Measurements from ENCODE around the gene TPPP. TPM values are rescaled to one million over a fixed set of nuclear protein-coding genes. Genes with fewer than 3 reads are reported as not detected.

TPPP gene
- total and polyA plus RNA-seq, 2 donors (not counting 1 experiment from before 2014, with no cell fraction given), result 0.06 TPM; not detected in 1

DNA sequence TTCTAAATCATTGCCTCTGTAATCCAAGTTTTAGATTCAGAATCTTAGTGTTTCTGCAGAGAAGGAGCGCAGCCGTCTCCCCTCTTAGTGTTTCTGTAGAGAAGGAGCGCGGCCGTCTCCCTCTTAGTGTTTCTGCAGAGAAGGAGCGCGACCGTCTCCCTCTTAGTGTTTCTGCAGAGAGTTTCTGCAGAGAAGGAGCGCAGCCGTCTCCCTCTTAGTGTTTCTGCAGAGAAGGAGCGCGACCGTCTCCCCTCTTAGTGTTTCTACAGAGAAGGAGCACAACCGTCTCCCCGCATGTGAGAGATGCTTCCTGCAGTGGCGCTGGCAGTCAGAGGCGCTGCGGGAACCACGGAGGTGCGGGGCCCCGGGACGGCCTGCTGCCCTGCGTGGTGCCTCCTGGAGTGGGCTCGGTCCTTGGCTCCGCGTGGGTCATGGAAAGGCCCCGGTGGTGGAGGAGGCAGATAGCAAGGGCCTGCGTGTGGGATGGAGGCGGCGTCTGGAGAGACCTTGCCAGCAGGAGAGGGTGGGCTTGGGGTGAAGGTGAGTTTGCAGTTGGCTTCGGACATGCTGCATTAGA, 70.1 kb downstream of the TPPP start:
- Mint-ChIP-seq H3K27me3 (no peaks in the 10 kb centered on the region), H3K4me1 (no peaks in the 10 kb centered on the region), H3K9me3 (ENCODE audit: insufficient read depth) (no peaks in the 10 kb centered on the region), H3K27ac (no peak overlapping the region), H3K4me3 (no peak overlapping the region)
- ChIA-PET POLR2A (no interaction called here), CTCF (no interaction called here)
- Histone ChIP-seq H3K36me3 (replicated peaks in 1 of 2; ENCODE audit: control extremely low read depth in 1 of 2, control insufficient read depth in 1 of 2, extremely low read depth in 1 of 2, insufficient read depth in 2 of 2, low read length in 1 of 2) (peaks cover 4 to 31% of the 10 kb centered on the region in 2 experiments), H4K20me1 (ENCODE audit: control insufficient read depth, insufficient read depth, low read length, poor library complexity, severe bottlenecking) (no peaks in the 10 kb centered on the region), H2AFZ (ENCODE audit: insufficient read depth, low read depth, low read length, poor library complexity, severe bottlenecking) (no peak overlapping the region), H3K27ac (ENCODE audit: low read length in 2 of 2) (no peak overlapping the region), H3K9me3 (ENCODE audit: control extremely low read depth in 1 of 3, control insufficient read depth in 2 of 3, insufficient read depth in 1 of 3, low read length in 2 of 3) (no peaks in the 10 kb centered on the region), H3K4me1 (ENCODE audit: control insufficient read depth in 2 of 2, insufficient read depth in 2 of 2, low read length in 2 of 2) (no peaks in the 10 kb centered on the region), H3K4me2 (replicated peaks; ENCODE audit: low read depth, low read length, poor library complexity, severe bottlenecking) (no peak overlapping the region), H3K27me3 (replicated peaks in 1 of 4; ENCODE audit: control extremely low read depth in 1 of 4, control insufficient read depth in 3 of 4, insufficient read depth in 4 of 4, low read length in 3 of 4) (no peaks in the 10 kb centered on the region), H3K4me3 (ENCODE audit: control extremely low read depth in 1 of 5, extremely low read depth in 1 of 5, insufficient read depth in 1 of 5, low read depth in 2 of 5, low read length in 4 of 5) (no peak overlapping the region), H3K79me2 (ENCODE audit: control insufficient read depth, insufficient read depth, low read length) (no peaks in the 10 kb centered on the region), H3K9ac (ENCODE audit: low read length) (no peak overlapping the region)
- TF ChIP-seq EZH2 (IDR thresholded peaks at IDR 0.05; ENCODE audit: borderline replicate concordance, insufficient read depth, low read depth, low read length, poor library complexity, severe bottlenecking), result no peak
- TF ChIP-seq, protein P1, sequence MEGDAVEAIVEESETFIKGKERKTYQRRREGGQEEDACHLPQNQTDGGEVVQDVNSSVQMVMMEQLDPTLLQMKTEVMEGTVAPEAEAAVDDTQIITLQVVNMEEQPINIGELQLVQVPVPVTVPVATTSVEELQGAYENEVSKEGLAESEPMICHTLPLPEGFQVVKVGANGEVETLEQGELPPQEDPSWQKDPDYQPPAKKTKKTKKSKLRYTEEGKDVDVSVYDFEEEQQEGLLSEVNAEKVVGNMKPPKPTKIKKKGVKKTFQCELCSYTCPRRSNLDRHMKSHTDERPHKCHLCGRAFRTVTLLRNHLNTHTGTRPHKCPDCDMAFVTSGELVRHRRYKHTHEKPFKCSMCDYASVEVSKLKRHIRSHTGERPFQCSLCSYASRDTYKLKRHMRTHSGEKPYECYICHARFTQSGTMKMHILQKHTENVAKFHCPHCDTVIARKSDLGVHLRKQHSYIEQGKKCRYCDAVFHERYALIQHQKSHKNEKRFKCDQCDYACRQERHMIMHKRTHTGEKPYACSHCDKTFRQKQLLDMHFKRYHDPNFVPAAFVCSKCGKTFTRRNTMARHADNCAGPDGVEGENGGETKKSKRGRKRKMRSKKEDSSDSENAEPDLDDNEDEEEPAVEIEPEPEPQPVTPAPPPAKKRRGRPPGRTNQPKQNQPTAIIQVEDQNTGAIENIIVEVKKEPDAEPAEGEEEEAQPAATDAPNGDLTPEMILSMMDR (IDR thresholded peaks at IDR 0.05), result no peak
- ATAC-seq (ENCODE audit: low read depth) (no peak), DNase-seq (no peak)
- WGBS (ENCODE audit: insufficient coverage), result 97% methylated on average over 30 of the region's 31 CpGs
- intact Hi-C loops (cut with micrococcal nuclease), result no loop called here

DNA sequence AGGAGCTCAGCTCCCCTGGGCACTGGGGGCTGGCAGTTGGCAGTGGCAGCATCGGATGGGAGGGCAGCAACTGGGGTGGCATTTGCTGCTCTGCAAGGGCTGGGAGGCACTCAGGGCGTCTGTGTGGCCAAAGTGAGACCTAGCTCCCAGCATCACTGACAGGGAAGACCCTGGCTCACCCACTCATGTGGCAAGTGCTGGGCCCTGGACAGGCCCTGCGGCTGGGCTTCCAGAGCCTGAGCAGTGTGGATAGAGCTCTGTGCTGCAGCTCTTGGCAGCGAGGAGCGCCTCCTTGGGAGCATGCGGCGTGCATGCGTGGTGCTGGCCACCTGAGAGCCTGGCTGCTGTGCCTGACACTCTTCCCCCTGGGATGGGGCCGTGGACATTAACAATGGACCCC, 70.8 kb downstream of the TPPP start:
- Histone ChIP-seq H4K20me1 (ENCODE audit: control insufficient read depth, insufficient read depth, low read length, poor library complexity, severe bottlenecking) (no peaks in the 10 kb centered on the region), H3K36me3 (replicated peaks in 1 of 2; ENCODE audit: control extremely low read depth in 1 of 2, control insufficient read depth in 1 of 2, extremely low read depth in 1 of 2, insufficient read depth in 2 of 2, low read length in 1 of 2) (peaks cover 0 to 27% of the 10 kb centered on the region in 2 experiments), H3K4me1 (ENCODE audit: control insufficient read depth in 2 of 2, insufficient read depth in 2 of 2, low read length in 2 of 2) (no peaks in the 10 kb centered on the region), H3K4me3 (ENCODE audit: control extremely low read depth in 1 of 5, extremely low read depth in 1 of 5, insufficient read depth in 1 of 5, low read depth in 2 of 5, low read length in 4 of 5) (no peak overlapping the region), H3K4me2 (replicated peaks; ENCODE audit: low read depth, low read length, poor library complexity, severe bottlenecking) (no peak overlapping the region), H3K27me3 (replicated peaks in 1 of 4; ENCODE audit: control extremely low read depth in 1 of 4, control insufficient read depth in 3 of 4, insufficient read depth in 4 of 4, low read length in 3 of 4) (no peaks in the 10 kb centered on the region), H2AFZ (ENCODE audit: insufficient read depth, low read depth, low read length, poor library complexity, severe bottlenecking) (no peak overlapping the region), H3K9me3 (ENCODE audit: control extremely low read depth in 1 of 3, control insufficient read depth in 2 of 3, insufficient read depth in 1 of 3, low read length in 2 of 3) (no peaks in the 10 kb centered on the region), H3K9ac (ENCODE audit: low read length) (no peak overlapping the region), H3K27ac (ENCODE audit: low read length in 2 of 2) (no peak overlapping the region), H3K79me2 (ENCODE audit: control insufficient read depth, insufficient read depth, low read length) (peaks cover 2% of the 10 kb centered on the region)
- CTCF ChIA-PET, result no interaction called here
- ATAC-seq (ENCODE audit: low read depth), result no peak
- Mint-ChIP-seq H3K4me3 (no peak overlapping the region), H3K4me1 (no peaks in the 10 kb centered on the region), H3K9me3 (ENCODE audit: insufficient read depth) (no peaks in the 10 kb centered on the region), H3K27ac (no peak overlapping the region), H3K27me3 (no peaks in the 10 kb centered on the region)
- POLR2A ChIA-PET, result no interaction called here
- TF ChIP-seq, protein P1 (IDR thresholded peaks at IDR 0.05), result no peak
- no peak for TF ChIP-seq EZH2 (IDR thresholded peaks at IDR 0.05; ENCODE audit: borderline replicate concordance, insufficient read depth, low read depth, low read length, poor library complexity, severe bottlenecking)
- intact Hi-C loops (cut with micrococcal nuclease), result no loop called here
- DNase-seq, result no peak
- WGBS (ENCODE audit: insufficient coverage), result 96% methylated on average over 7 of the region's 9 CpGs

All from B cell (primary cell).